ENCODE data around the gene SOST.
A peak's percentile ranks its signal among the peaks of the same experiment; 100 is the strongest.

Gene SOST

GRCh38 chr17:43767713-43768059, 9.1 kb upstream of the SOST start:
- no peak for TF ChIP-seq CTCF (IDR thresholded peaks at IDR 0.05; ENCODE audit: unreplicated experiment in 3 of 3)
- Mint-ChIP-seq H3K4me1 (peaks cover 3% of the 10 kb centered on the region), H3K27ac (no peak overlapping the region), H3K27me3 (ENCODE audit: low read depth) (no peaks in the 10 kb centered on the region), H3K4me3 (no peak overlapping the region), H3K9me3 (no peaks in the 10 kb centered on the region), H3K36me3 (ENCODE audit: low read depth) (peaks cover 44% of the 10 kb centered on the region)

- no peaks in the 10 kb centered on the region for H3K27me3 Mint-ChIP-seq (ENCODE audit: low read depth)
- H3K9me3 Mint-ChIP-seq = no peaks in the 10 kb centered on the region
- H3K4me1 Mint-ChIP-seq = no peaks in the 10 kb centered on the region
- TF ChIP-seq CTCF (IDR thresholded peaks at IDR 0.05; ENCODE audit: unreplicated experiment in 3 of 3) = no peak
- H3K27ac Mint-ChIP-seq = no peak overlapping the region
- H3K36me3 Mint-ChIP-seq (ENCODE audit: low read depth) = peaks cover 38% of the 10 kb centered on the region
- H3K4me3 Mint-ChIP-seq = no peak overlapping the region
Observed at GRCh38 chr17:43767053-43767712, 8.6 kb upstream of the SOST start.

- H3K36me3 Mint-ChIP-seq (ENCODE audit: low read depth) = peaks cover 35% of the 10 kb centered on the region
- H3K27ac Mint-ChIP-seq = no peak overlapping the region
- H3K9me3 Mint-ChIP-seq = no peaks in the 10 kb centered on the region
- no peaks in the 10 kb centered on the region for H3K4me1 Mint-ChIP-seq
- no peaks in the 10 kb centered on the region for H3K27me3 Mint-ChIP-seq (ENCODE audit: low read depth)
- no peak overlapping the region for H3K4me3 Mint-ChIP-seq
- TF ChIP-seq CTCF (IDR thresholded peaks at IDR 0.05; ENCODE audit: unreplicated experiment in 3 of 3) = peak; percentile 64 to 75 (median 67)
Observed at GRCh38 chr17:43766413-43767052, 7.9 kb upstream of the SOST start.

GRCh38 chr17:43760254-43760852, 1.8 kb upstream of the SOST start:
- Mint-ChIP-seq H3K9me3 (no peaks in the 10 kb centered on the region), H3K36me3 (ENCODE audit: low read depth) (no peaks in the 10 kb centered on the region), H3K27me3 (ENCODE audit: low read depth) (peaks cover 40% of the 10 kb centered on the region), H3K27ac (peak overlapping the region in 2 of 3 experiments; percentile 30 to 94), H3K4me1 (peaks cover 18% of the 10 kb centered on the region), H3K4me3 (peak overlapping the region; percentile 14 to 53 (median 31))
- TF ChIP-seq CTCF (IDR thresholded peaks at IDR 0.05; ENCODE audit: unreplicated experiment in 3 of 3) = peak; percentile 97 to 100 (median 100)

- H3K27me3 Mint-ChIP-seq (ENCODE audit: low read depth) = peaks cover 42% of the 10 kb centered on the region
- peak overlapping the region in 2 of 3 experiments; percentile 92 to 94 for H3K27ac Mint-ChIP-seq
- peak overlapping the region in 1 of 3 experiments; percentile 53 for H3K4me3 Mint-ChIP-seq
- H3K9me3 Mint-ChIP-seq = no peaks in the 10 kb centered on the region
- no peak for TF ChIP-seq CTCF (IDR thresholded peaks at IDR 0.05; ENCODE audit: unreplicated experiment in 3 of 3)
- H3K4me1 Mint-ChIP-seq = peaks cover 18% of the 10 kb centered on the region
- H3K36me3 Mint-ChIP-seq (ENCODE audit: low read depth) = no peaks in the 10 kb centered on the region
Observed at GRCh38 chr17:43759836-43760235, 1.2 kb upstream of the SOST start.

All from nephron (organoid).